PC-9 (cell line): ENCODE results near the gene SLIT1. TPM values are rescaled to one million over a fixed set of nuclear protein-coding genes. Genes with fewer than 3 reads are reported as not detected.

Source experiments
- BruUV-seq: library from RNA; stranded (reverse); fragments of 400-500 nt; replicated peaks from 2 replicates; lab custom pipeline; 2021; lab: Mats Ljungman, UMichigan
- CTCF ChIA-PET: fragments of 300-600 bp; sonication (Branson Sonifier 250); formaldehyde crosslinking; loops from one replicate; lab custom pipeline; 2022; ENCODE audit warnings: antibody characterized with exemption; lab: Charles Lee
- POLR2A ChIA-PET: fragments of 300-600 bp; sonication (Branson Sonifier 250); formaldehyde crosslinking; loops from one replicate; lab custom pipeline; 2022; ENCODE audit warnings: antibody characterized with exemption; ENCODE audit not compliant: unreplicated experiment; lab: Charles Lee
- DNase-seq, 2 experiments: peaks; one replicate each; pipeline versions ENCODE4 v3.0.0 to v3.0.0-alpha.2; 2015 to 2022; ENCODE audit warnings: mixed read lengths in 1 of 2
- H2AFZ ChIP-seq: fragments of 200-600 bp; sonication (generic); 2 replicates; pipeline ENCODE4 v1.8.1; 2017; ENCODE audit warnings: antibody characterized with exemption
- H3F3A ChIP-seq: fragments of 200-600 bp; sonication (generic); 2 replicates; pipeline ENCODE4 v1.8.1; 2017; ENCODE audit warnings: antibody characterized with exemption, mild to moderate bottlenecking, low read depth; ENCODE audit not compliant: insufficient read depth
- H3K27ac ChIP-seq: fragments of 200-600 bp; sonication (generic); 2 replicates; pipeline ENCODE4 v1.6.1; 2016; ENCODE audit warnings: mixed run types
- H3K27me3 ChIP-seq: fragments of 200-600 bp; sonication (generic); 2 replicates; pipeline ENCODE4 v1.6.1; 2016; ENCODE audit warnings: low read depth, mixed run types; ENCODE audit not compliant: insufficient read depth
- H3K36me3 ChIP-seq: fragments of 200-600 bp; sonication (generic); 2 replicates; pipeline ENCODE4 v1.6.1; 2016; ENCODE audit warnings: low read depth, mixed run types
- H3K4me1 ChIP-seq: fragments of 200-600 bp; sonication (generic); replicated peaks from 2 replicates; pipeline ENCODE4 v1.6.1; 2016; ENCODE audit warnings: mixed run types; ENCODE audit not compliant: insufficient read depth
- H3K4me2 ChIP-seq: fragments of 200-600 bp; sonication (generic); 2 replicates; pipeline ENCODE4 v1.6.1; 2017; ENCODE audit warnings: mixed run types
- H3K4me3 ChIP-seq: fragments of 200-600 bp; sonication (generic); 2 replicates; pipeline ENCODE4 v1.6.1; 2016; ENCODE audit warnings: mixed run types
- H3K79me2 ChIP-seq: fragments of 200-600 bp; sonication (generic); 2 replicates; pipeline ENCODE4 v1.6.1; 2017; ENCODE audit warnings: low read depth, mixed run types
- H3K9me2 ChIP-seq: fragments of 200-600 bp; sonication (generic); 2 replicates; pipeline ENCODE4 v1.8.1; 2017; ENCODE audit warnings: mild to moderate bottlenecking; ENCODE audit not compliant: insufficient read depth
- H3K9me3 ChIP-seq: fragments of 200-600 bp; sonication (generic); 2 replicates; pipeline ENCODE4 v1.8.1; 2016; ENCODE audit warnings: low read depth; ENCODE audit not compliant: insufficient read depth
- H4K20me1 ChIP-seq: fragments of 200-600 bp; sonication (generic); 2 replicates; pipeline ENCODE4 v1.8.1; 2017; ENCODE audit not compliant: insufficient read depth
- EZH2 ChIP-seq: fragments of 200-600 bp; sonication (generic); IDR thresholded peaks from 2 replicates; pipeline ENCODE4 v1.8.0; 2017; ENCODE audit warnings: antibody characterized with exemption, low read depth
- intact Hi-C: fragments of 100-400 bp; cut with micrococcal nuclease; formaldehyde crosslinking; loops from one replicate; pipeline ENCODE4 v1.10.0; 2022; ENCODE audit not compliant: unreplicated experiment
- total RNA-seq: library from RNA; stranded (reverse); gene quantifications from 2 replicates; pipeline ENCODE4 v1.2.3, GENCODE V29; 2021
- TF ChIP-seq, protein P1 (sequence below): fragments of 200-600 bp; sonication (generic); conservative IDR thresholded peaks from 2 replicates; pipeline ENCODE4 v1.6.1; 2017; ENCODE audit warnings: mixed run types, antibody characterized with exemption, mild to moderate bottlenecking, moderate library complexity

The SLIT1 gene
- total RNA-seq, 1 experiment from 2014 or later, result not detected

DNA sequence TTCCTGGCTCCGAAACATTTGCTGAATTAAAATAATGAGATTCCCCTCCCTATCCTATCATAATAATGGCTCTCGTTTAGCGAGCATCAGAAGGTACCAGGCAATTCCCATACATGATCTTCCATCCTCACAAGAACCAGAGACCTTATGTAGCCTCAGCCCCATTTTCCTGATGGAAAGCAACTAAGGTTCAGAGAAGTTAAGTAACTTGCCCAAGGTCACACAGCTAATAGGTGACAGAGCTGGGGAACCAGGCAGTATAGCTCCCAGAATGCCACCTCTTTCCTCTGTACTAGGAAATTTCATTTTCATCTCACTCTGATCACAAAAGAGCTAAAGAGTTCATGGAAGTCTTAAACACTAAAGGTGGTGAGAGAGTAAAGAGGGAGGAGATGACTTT lies 2.4 kb downstream of the SLIT1 start:
- DNase-seq, result no peak
- ChIA-PET CTCF (no interaction called here), POLR2A (no interaction called here)
- no peak overlapping the region for H3K4me3 ChIP-seq
- no peaks in the 10 kb centered on the region for H3F3A ChIP-seq
- TF ChIP-seq, protein P1, sequence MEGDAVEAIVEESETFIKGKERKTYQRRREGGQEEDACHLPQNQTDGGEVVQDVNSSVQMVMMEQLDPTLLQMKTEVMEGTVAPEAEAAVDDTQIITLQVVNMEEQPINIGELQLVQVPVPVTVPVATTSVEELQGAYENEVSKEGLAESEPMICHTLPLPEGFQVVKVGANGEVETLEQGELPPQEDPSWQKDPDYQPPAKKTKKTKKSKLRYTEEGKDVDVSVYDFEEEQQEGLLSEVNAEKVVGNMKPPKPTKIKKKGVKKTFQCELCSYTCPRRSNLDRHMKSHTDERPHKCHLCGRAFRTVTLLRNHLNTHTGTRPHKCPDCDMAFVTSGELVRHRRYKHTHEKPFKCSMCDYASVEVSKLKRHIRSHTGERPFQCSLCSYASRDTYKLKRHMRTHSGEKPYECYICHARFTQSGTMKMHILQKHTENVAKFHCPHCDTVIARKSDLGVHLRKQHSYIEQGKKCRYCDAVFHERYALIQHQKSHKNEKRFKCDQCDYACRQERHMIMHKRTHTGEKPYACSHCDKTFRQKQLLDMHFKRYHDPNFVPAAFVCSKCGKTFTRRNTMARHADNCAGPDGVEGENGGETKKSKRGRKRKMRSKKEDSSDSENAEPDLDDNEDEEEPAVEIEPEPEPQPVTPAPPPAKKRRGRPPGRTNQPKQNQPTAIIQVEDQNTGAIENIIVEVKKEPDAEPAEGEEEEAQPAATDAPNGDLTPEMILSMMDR, result no peak
- TF ChIP-seq EZH2, result no peak
- H3K27ac ChIP-seq, result no peak overlapping the region
- H2AFZ ChIP-seq, result no peak overlapping the region
- intact Hi-C loops, result no loop called here
- H3K79me2 ChIP-seq, result no peaks in the 10 kb centered on the region
- no TSS peak for BruUV-seq
- no peaks in the 10 kb centered on the region for H3K9me2 ChIP-seq
- H3K9me3 ChIP-seq, result no peaks in the 10 kb centered on the region
- no peaks in the 10 kb centered on the region for H3K4me1 ChIP-seq
- no peak overlapping the region for H3K4me2 ChIP-seq
- no peaks in the 10 kb centered on the region for H3K36me3 ChIP-seq
- no peaks in the 10 kb centered on the region for H4K20me1 ChIP-seq
- H3K27me3 ChIP-seq, result peaks cover 52% of the 10 kb centered on the region

DNA sequence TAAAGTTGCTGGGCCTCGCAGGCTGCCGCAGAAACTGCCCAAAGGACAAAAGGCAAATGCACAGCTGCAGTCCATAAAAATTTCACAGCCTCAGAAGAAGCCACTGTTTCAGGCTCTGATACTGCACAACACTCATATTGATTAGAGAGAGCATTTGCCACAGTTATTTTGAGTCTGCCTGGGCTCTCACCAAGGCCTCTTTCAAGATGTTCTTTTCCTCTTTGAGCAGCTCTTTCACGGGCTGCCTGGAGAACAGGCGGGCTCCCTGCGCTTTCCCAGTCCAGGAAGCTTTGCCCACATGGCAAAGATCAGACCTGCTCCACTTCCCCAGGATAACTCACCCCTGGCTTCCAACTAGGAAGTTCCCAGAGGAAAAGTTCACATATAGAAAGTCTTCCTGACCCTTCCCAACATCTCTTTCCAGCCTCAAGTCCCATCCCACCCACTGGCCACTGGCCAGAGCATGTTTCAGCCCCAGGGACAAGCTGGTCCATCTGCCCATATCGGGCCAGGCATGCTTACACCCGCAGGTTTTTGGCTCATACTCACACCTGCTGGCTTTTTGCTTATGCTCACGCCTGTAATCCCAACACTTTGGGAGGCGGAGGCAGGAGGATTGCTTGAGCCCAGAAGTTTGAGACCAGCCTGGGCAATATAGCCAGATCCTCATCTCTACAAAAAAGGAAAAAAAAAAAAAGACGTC lies 3.3 kb downstream of the SLIT1 start:
- DNase-seq, result no peak
- no peaks in the 10 kb centered on the region for H3K9me3 ChIP-seq
- no TSS peak for BruUV-seq
- CTCF ChIA-PET, result no interaction called here
- H3K27ac ChIP-seq, result no peak overlapping the region
- intact Hi-C loops, result no loop called here
- H3K79me2 ChIP-seq, result no peaks in the 10 kb centered on the region
- H3K27me3 ChIP-seq, result peaks cover 57% of the 10 kb centered on the region
- H3K4me2 ChIP-seq, result no peak overlapping the region
- H3K4me3 ChIP-seq, result no peak overlapping the region
- H4K20me1 ChIP-seq, result no peaks in the 10 kb centered on the region
- TF ChIP-seq, protein P1, result no peak
- no peak for TF ChIP-seq EZH2
- no peaks in the 10 kb centered on the region for H3F3A ChIP-seq
- no peaks in the 10 kb centered on the region for H3K4me1 ChIP-seq
- H3K36me3 ChIP-seq, result no peaks in the 10 kb centered on the region
- no peaks in the 10 kb centered on the region for H3K9me2 ChIP-seq
- POLR2A ChIA-PET, result interaction anchor here (0.5 kb wide), 1 partner anchor 638 kb away, joined by 4 read pairs; no protein-coding TSS in a partner anchor
- H2AFZ ChIP-seq, result no peak overlapping the region

DNA sequence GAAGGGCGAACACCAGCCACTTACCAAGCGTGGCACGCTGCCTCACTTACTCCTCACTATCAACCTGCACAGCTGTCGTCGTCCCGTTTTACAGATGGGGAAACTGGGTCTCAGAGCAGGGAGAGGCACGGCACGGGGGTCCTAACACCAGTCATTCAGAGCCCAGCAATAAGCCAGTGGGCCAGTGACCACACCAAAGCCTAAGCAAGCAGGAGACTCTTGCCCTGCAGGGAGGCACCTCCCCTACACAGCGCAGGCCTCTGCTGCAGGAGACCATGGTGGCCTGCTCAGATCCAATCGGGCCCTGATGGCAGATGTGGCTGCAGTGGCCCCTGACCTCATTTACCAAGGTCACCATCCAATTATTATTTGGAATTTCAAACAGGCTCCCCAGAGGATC lies 4.8 kb downstream of the SLIT1 start:
- H3K27ac ChIP-seq, result no peak overlapping the region
- H3K36me3 ChIP-seq, result no peaks in the 10 kb centered on the region
- H2AFZ ChIP-seq, result no peak overlapping the region
- intact Hi-C loops, result no loop called here
- TF ChIP-seq, protein P1, result no peak
- no peak for TF ChIP-seq EZH2
- H3K27me3 ChIP-seq, result peaks cover 56% of the 10 kb centered on the region
- no peaks in the 10 kb centered on the region for H3F3A ChIP-seq
- no peak overlapping the region for H3K4me3 ChIP-seq
- no TSS peak for BruUV-seq
- DNase-seq, result no peak
- ChIA-PET POLR2A (no interaction called here), CTCF (no interaction called here)
- H4K20me1 ChIP-seq, result no peaks in the 10 kb centered on the region
- no peaks in the 10 kb centered on the region for H3K9me3 ChIP-seq
- no peaks in the 10 kb centered on the region for H3K79me2 ChIP-seq
- H3K4me2 ChIP-seq, result no peak overlapping the region
- no peaks in the 10 kb centered on the region for H3K4me1 ChIP-seq
- H3K9me2 ChIP-seq, result no peaks in the 10 kb centered on the region
